MCF 10A (cell line): ENCODE measurements around the gene PFKP. TPM values are rescaled to one million over a fixed set of nuclear protein-coding genes. Genes with fewer than 3 reads are reported as not detected.

Experiments used
- BruUV-seq: library from RNA; stranded (reverse); fragments of 400-500 nt; replicated peaks from 2 replicates; lab custom pipeline; 2021; lab: Mats Ljungman, UMichigan
- CTCF ChIA-PET: fragments of 300-600 bp; sonication (Branson Sonifier 250); formaldehyde crosslinking; extraction: SDS; loops from one replicate; lab custom pipeline; 2021; ENCODE audit warnings: antibody characterized with exemption, inconsistent platforms; lab: Yijun Ruan, JAX
- POLR2A ChIA-PET: fragments of 300-600, 350-650 bp; sonication (Branson Sonifier 250); formaldehyde crosslinking; extraction: SDS; loops from one replicate; lab custom pipeline; 2020; ENCODE audit warnings: antibody characterized with exemption, inconsistent platforms; lab: Yijun Ruan, JAX
- DNase-seq: peaks from one replicate; pipeline ENCODE4 v3.0.0-alpha.2; 2018; ENCODE audit not compliant: unreplicated experiment
- H3K27ac Mint-ChIP-seq: one replicate; pipeline ENCODE4 v1.8.0; 2022; ENCODE audit warnings: mild to moderate bottlenecking, low read depth, mixed read lengths; ENCODE audit not compliant: unreplicated experiment
- H3K27me3 Mint-ChIP-seq: one replicate; pipeline ENCODE4 v1.8.0; 2022; ENCODE audit warnings: mixed read lengths; ENCODE audit not compliant: insufficient read depth, unreplicated experiment
- H3K36me3 Mint-ChIP-seq: one replicate; pipeline ENCODE4 v1.8.0; 2022; ENCODE audit warnings: mild to moderate bottlenecking, moderate library complexity, mixed read lengths; ENCODE audit not compliant: insufficient read depth, unreplicated experiment
- H3K4me1 Mint-ChIP-seq: one replicate; pipeline ENCODE4 v1.8.0; 2022; ENCODE audit warnings: mixed read lengths; ENCODE audit not compliant: insufficient read depth, unreplicated experiment
- H3K4me3 Mint-ChIP-seq: one replicate; pipeline ENCODE4 v1.8.0; 2022; ENCODE audit warnings: mild to moderate bottlenecking, moderate library complexity, mixed read lengths; ENCODE audit not compliant: unreplicated experiment
- H3K9me3 Mint-ChIP-seq: one replicate; pipeline ENCODE4 v1.8.0; 2022; ENCODE audit warnings: mixed read lengths; ENCODE audit not compliant: unreplicated experiment
- CTCF ChIP-seq: fragments of 200-600 bp; IDR thresholded peaks from one replicate; pipeline ENCODE4 v1.8.0; 2022; ENCODE audit warnings: antibody characterized with exemption, mild to moderate bottlenecking; ENCODE audit not compliant: unreplicated experiment
- intact Hi-C: fragments of 100-400 bp; cut with micrococcal nuclease; formaldehyde crosslinking; loops from 2 replicates; pipeline ENCODE4 v1.14.1; 2022
- total RNA-seq: library from RNA; stranded (reverse); gene quantifications from 2 replicates; pipeline ENCODE4 v1.2.3, GENCODE V29; 2022

PFKP gene
- total RNA-seq, 1 experiment from 2014 or later, result 186 TPM

- POLR2A ChIA-PET, result no interaction called here
- H3K4me3 Mint-ChIP-seq, result no peak overlapping the region
- H3K36me3 Mint-ChIP-seq, result no peaks in the 10 kb centered on the region
- H3K27me3 Mint-ChIP-seq, result peaks cover 58% of the 10 kb centered on the region
- no peaks in the 10 kb centered on the region for H3K4me1 Mint-ChIP-seq
- intact Hi-C loops, result no loop called here
- no peak for DNase-seq
- no peak overlapping the region for H3K27ac Mint-ChIP-seq
- H3K9me3 Mint-ChIP-seq, result no peaks in the 10 kb centered on the region
- no TSS peak for BruUV-seq
- no peak for TF ChIP-seq CTCF
- CTCF ChIA-PET, result interaction anchor here (0.6 to 1.9 kb wide), 2 partner anchors 16 to 51 kb away, joined by 3 to 7 read pairs; no protein-coding TSS in a partner anchor
Measured at GRCh38 chr10:3028441-3028840, 38.9 kb upstream of the PFKP start.

GRCh38 chr10:3030765-3031164 lies 36.6 kb upstream of the PFKP start:
- H3K4me1 Mint-ChIP-seq, result no peaks in the 10 kb centered on the region
- H3K4me3 Mint-ChIP-seq, result no peak overlapping the region
- ChIA-PET CTCF (no interaction called here), POLR2A (no interaction called here)
- no peak overlapping the region for H3K27ac Mint-ChIP-seq
- no peak for TF ChIP-seq CTCF
- intact Hi-C loops, result no loop called here
- peaks cover 50% of the 10 kb centered on the region for H3K27me3 Mint-ChIP-seq
- DNase-seq, result no peak
- no peaks in the 10 kb centered on the region for H3K36me3 Mint-ChIP-seq
- no peaks in the 10 kb centered on the region for H3K9me3 Mint-ChIP-seq
- BruUV-seq, result no TSS peak

- Mint-ChIP-seq H3K4me1 (no peaks in the 10 kb centered on the region), H3K4me3 (no peak overlapping the region), H3K36me3 (no peaks in the 10 kb centered on the region), H3K27me3 (peaks cover 50% of the 10 kb centered on the region), H3K27ac (no peak overlapping the region), H3K9me3 (no peaks in the 10 kb centered on the region)
- DNase-seq, result no peak
- BruUV-seq, result no TSS peak
- POLR2A ChIA-PET, result no interaction called here
- no peak for TF ChIP-seq CTCF
- CTCF ChIA-PET, result interaction anchor here (0.6 kb wide), 1 partner anchor 40 kb away, joined by 4 read pairs; no protein-coding TSS in a partner anchor
- intact Hi-C loops, result no loop called here
Measured at GRCh38 chr10:3031490-3031889, 35.9 kb upstream of the PFKP start.

GRCh38 chr10:3033925-3034324 lies 33.4 kb upstream of the PFKP start:
- Mint-ChIP-seq H3K27ac (no peak overlapping the region), H3K36me3 (no peaks in the 10 kb centered on the region), H3K4me1 (no peaks in the 10 kb centered on the region), H3K27me3 (peaks cover 66% of the 10 kb centered on the region), H3K9me3 (no peaks in the 10 kb centered on the region), H3K4me3 (no peak overlapping the region)
- no peak for TF ChIP-seq CTCF
- no TSS peak for BruUV-seq
- ChIA-PET POLR2A (no interaction called here), CTCF (no interaction called here)
- peak; percentile 18 for DNase-seq
- intact Hi-C loops, result no loop called here
